PC-3 (cell line): ENCODE measurements around the gene FOXN3.

ENCODE experiments used
- CTCF ChIP-seq: fragments of 300-600 bp; sonication (generic); conservative IDR thresholded peaks from 2 replicates; pipeline ENCODE4 v1.5.1; 2017; ENCODE audit warnings: antibody characterized with exemption, low read depth, mild to moderate bottlenecking, low read length
- EZH2 ChIP-seq: fragments of 300-600 bp; sonication (generic); IDR thresholded peaks from one replicate; pipeline ENCODE4 v1.6.1; 2017; ENCODE audit warnings: antibody characterized with exemption, mild to moderate bottlenecking, low read length; ENCODE audit not compliant: unreplicated experiment
- EZH2phosphoT487 ChIP-seq: fragments of 300-600 bp; sonication (generic); IDR thresholded peaks from 2 replicates; pipeline ENCODE4 v1.6.1; 2018; ENCODE audit warnings: mild to moderate bottlenecking, antibody characterized with exemption, low read length, borderline replicate concordance

- no peak for TF ChIP-seq CTCF
- no peak for TF ChIP-seq EZH2
- TF ChIP-seq EZH2phosphoT487: no peak
Measured at GRCh38 chr14:89365061-89365801, 51.8 kb downstream of the FOXN3 start.
